NCI-H1436 (cell line): ENCODE data around the gene SPEM2.

Experiments used
- DNase-seq: peaks from one replicate; lab custom pipeline; 2025; lab: John Stamatoyannopoulos, UW

Gene SPEM2

DNA sequence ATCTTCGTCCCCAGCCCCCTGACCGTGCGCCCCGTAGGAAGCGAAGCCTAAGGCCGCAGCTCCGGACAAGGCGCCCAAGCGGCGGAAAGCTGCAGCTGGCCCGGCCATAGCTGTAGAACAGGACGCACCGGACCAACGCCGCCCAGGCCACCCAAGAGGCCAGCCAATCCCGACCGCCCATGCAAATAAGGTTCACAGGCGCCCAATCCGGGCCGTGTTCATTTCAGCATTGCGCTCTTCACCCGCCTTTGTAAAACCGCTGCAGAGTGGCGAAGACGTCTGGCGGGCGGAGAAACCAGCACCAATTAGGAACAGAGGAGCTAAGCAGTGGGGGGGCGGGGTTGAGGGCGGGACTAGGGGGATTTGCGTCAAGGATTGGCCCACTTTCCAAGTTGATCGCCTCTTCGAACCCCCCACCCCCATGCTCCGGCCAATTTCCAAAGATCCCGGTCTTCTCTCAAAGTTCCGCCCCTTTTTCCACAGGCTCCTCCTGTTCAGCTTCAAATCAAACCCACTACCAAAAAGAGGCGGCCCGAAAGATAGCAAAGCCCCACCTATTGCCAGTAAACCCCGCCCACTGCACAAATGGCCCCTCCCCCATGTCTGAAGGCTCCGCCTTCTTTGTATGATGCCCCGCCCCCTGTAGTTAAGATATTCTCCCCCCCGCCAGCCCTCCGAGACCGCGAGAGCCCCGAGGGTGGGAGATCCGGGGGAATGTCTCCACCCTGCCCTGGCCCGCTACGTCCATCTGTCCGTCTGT, 21.3 kb upstream of the SPEM2 start, which contains the start of gene TMEM256:
TMEM256 (minus strand) TSS at position 121 of the 760 bp plus-strand sequence; CDS start at position 108, 13 bp downstream.
- peak; percentile 98 for DNase-seq

DNA sequence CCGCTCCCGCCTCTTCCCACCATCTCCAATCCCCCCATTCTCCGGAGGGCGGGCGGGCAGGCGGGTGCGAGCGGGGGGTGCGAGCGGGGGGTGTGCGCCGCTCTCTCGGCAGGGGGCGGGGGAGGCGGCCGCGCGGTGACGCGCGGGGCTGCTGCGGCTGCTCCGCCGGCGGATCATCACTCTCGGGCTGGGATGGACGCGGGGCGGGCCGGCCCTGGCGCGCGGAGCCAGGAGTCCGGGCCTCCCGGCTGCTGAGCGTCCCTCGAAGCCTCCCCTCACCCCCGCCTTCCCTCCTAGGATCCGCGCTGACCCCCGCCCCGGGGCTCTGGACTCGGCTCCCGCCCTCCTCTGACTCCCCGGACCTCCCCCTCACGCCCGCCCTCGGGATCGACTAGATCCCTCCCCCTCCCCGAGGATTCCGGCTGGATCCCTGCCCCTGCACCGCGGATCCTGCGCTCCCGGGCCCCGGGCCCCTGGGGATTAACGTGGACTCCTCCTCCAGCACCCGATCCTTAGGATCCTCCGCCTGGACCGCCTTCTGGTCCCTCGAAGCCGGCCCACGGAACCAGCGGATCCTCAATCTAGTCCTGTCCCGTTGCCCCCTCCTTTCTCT, 20.6 kb upstream of the SPEM2 start:
- DNase-seq, result no peak

DNA sequence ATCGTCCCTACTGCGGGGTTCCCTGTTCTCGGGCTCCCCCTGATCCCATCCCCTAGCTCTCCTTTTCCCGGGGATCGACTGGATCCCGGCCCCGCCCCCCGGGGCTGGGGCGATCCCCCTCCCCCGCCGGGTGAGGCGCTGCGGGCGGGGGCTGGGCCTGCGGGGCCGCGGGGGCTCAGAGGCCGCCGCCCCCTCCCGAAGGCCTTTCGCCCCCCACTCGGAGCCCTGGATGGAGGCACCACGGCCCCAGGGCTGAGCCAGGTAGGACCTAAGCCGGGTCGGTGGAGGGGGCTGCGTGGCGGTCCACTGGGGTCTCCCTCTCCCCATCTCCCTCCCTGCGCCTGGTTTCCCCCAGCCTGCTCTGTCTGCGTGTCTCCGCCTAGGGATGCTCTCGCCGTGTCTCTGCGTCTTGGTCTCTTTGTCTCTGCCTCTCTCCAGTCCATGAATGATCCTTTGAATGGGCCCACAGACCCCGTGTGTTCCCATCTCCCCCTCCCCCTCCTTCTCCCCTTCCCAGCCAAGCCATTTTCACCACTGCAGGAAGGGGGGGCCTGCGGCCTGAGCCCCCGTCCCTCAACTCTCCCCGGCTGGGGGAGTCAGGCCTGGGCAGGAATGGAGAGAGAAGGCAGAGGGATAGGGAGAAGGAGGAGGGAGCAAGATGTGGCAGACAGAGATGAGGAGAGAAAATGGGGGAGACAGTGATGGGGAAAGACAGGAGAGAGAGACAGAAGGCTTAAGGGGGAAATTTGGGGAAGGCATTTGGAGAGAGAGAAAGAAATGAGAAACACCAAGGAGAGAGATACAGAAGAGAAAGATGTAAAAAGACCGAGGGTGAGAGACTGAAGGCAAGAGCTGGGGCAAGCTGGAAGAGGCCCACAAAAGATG, 19.8 kb upstream of the SPEM2 start:
- no peak for DNase-seq

GRCh38 chr17:7406235-7406825, 19.1 kb upstream of the SPEM2 start:
- no peak for DNase-seq

GRCh38 chr17:7407082-7407481, 18.3 kb upstream of the SPEM2 start:
- no peak for DNase-seq

DNA sequence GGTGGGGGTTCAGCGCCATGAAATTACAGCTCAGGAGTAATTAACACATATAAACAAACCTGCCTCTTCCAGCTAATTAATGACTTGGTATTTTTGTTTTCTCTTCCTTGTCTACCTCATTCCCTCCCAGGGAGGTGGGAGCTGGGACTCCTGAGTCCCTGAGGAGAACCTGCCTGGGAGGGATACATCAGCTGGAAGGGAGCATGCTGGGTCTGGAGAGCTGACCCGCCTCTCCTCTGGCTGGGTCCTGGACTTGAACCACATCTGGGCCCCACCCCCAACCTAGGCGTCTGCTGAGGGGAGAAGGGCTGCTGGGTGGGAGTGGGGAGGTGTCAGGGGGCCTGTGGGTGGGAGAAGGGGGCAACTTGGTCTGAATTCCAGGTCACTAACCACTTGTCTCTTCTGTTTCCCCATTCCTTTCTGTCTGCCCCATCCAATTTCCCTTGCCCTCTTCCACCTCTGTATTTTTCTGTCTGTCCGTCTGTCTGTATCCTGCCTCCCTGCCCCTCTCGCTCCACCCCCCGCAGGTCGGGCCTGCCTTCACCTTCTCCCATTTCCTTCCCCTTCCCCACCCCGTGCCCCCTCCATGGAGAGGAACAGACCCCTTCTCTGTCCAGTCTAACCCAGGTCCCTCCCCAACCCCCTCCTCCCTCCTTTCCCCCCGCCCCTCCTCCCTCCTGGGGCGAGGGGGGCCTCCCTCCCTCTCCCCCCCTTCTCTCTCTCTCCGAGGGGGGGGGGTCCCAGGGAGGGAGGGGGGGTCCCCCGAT, 17.7 kb upstream of the SPEM2 start, which contains the start of gene NLGN2:
NLGN2 (plus strand) TSS at position 361 of the 767 bp plus-strand sequence. CDS start 411 bp downstream, outside the sequence.
- DNase-seq, result no peak

DNA sequence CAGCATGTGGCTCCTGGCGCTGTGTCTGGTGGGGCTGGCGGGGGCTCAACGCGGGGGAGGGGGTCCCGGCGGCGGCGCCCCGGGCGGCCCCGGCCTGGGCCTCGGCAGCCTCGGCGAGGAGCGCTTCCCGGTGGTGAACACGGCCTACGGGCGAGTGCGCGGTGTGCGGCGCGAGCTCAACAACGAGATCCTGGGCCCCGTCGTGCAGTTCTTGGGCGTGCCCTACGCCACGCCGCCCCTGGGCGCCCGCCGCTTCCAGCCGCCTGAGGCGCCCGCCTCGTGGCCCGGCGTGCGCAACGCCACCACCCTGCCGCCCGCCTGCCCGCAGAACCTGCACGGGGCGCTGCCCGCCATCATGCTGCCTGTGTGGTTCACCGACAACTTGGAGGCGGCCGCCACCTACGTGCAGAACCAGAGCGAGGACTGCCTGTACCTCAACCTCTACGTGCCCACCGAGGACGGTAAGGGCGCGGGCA, 17.1 kb upstream of the SPEM2 start:
- no peak for DNase-seq

- no peak for DNase-seq
Observed at GRCh38 chr17:7408863-7409262, 16.6 kb upstream of the SPEM2 start.

- no peak for DNase-seq
Observed at GRCh38 chr17:7409716-7410115, 15.7 kb upstream of the SPEM2 start.

GRCh38 chr17:7410634-7411426, 14.6 kb upstream of the SPEM2 start:
- DNase-seq, result no peak

GRCh38 chr17:7411427-7411750, 14.0 kb upstream of the SPEM2 start:
- no peak for DNase-seq

DNA sequence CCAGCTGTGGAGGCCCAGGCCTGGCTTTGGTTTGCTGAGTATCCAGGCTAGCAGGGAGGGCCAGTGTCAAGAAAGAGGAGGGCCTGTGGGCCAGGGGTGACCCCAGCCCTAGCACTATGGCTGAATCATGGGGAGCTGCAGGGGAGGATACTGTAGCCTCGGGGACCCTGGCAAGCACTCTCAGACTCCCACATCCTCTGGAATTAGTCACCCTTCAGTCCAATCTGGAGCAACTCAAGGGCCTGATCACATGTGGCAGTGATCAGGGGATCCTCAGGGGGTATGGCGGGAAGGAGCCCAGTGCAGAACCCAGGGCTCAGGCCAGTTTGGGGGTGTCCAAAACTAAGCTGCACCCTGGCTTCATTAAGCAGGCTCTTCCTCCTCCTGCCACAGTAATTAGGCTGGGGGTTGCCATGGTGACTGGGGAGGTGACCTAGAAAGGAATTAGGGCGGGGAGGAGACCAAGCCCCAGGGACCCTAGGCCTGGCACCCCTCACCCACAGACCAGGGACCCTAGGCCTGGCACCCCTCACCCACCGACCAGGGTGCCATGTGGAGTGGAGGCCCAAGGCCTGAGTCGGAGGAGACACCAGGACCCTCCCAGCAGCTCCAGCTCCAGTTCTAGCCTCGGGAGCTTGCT, 11.9 kb upstream of the SPEM2 start:
- no peak for DNase-seq

DNA sequence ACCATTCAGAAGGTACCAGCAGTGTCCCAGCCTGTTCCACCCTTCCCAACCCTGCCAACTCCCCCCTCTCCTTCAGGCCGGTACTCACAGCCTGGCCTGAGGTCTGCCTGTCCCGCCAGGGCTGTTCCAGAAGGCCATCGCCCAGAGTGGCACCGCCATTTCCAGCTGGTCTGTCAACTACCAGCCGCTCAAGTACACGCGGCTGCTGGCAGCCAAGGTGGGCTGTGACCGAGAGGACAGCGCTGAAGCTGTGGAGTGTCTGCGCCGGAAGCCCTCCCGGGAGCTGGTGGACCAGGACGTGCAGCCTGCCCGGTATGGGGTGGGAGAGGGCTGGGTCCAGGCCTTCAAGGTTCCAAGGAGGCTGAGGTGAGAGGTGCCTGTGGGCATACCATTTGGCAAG, 10.6 kb upstream of the SPEM2 start:
- DNase-seq, result no peak

DNA sequence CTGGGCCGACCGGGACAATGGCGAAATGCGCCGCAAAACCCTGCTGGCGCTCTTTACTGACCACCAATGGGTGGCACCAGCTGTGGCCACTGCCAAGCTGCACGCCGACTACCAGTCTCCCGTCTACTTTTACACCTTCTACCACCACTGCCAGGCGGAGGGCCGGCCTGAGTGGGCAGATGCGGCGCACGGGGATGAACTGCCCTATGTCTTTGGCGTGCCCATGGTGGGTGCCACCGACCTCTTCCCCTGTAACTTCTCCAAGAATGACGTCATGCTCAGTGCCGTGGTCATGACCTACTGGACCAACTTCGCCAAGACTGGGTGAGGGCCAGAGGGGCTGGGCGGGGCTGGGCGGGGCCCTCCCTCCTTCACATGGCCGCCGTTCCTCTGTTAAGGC, 9.6 kb upstream of the SPEM2 start:
- DNase-seq, result no peak

DNA sequence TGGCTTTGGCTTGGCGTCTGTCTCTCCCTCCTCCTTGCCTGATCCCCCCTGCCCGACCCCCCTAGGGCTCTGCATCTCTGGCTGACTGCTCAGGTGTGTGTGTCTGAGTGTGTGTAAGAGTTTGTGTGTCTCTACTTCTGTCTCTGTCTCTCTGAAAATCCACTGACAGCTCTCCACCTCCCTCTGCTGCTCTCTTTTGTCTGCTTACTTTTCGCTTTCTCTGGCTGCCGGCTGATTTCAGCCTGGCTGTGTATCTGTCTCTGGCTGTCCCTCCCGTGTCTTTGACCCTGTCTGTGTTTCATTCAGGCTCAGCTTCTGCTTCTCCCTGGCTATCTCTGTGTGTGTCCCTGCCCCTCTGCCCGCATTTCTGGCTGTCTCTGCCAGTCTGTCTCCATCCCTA, 9.1 kb upstream of the SPEM2 start:
- DNase-seq, result no peak

DNA sequence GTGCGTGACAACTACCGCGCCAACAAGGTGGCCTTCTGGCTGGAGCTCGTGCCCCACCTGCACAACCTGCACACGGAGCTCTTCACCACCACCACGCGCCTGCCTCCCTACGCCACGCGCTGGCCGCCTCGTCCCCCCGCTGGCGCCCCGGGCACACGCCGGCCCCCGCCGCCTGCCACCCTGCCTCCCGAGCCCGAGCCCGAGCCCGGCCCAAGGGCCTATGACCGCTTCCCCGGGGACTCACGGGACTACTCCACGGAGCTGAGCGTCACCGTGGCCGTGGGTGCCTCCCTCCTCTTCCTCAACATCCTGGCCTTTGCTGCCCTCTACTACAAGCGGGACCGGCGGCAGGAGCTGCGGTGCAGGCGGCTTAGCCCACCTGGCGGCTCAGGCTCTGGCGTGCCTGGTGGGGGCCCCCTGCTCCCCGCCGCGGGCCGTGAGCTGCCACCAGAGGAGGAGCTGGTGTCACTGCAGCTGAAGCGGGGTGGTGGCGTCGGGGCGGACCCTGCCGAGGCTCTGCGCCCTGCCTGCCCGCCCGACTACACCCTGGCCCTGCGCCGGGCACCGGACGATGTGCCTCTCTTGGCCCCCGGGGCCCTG, 8.3 kb upstream of the SPEM2 start:
- no peak for DNase-seq

- DNase-seq, result no peak
Observed at GRCh38 chr17:7418472-7419152, 6.8 kb upstream of the SPEM2 start.

- DNase-seq, result no peak
Observed at GRCh38 chr17:7419819-7420610, 5.4 kb upstream of the SPEM2 start, which contains the start of gene SPEM1. TSS of gene SPEM1 (plus strand) at chr17:7420324. CDS start at chr17:7420385, 61 bp downstream.
